GM10266 (cell line): Measurements from ENCODE around the gene MPV17L.
"Not testable (repeated sequence)": the region's sequence is repeated elsewhere in the genome, so short reads cannot be mapped to it uniquely, and the experiment has no call there.

Experiments used
- DNase-seq: peaks from one replicate; pipeline ENCODE4 v3.0.0; 2012; ENCODE audit errors: extremely low spot score
- TF ChIP-seq, protein P1 (sequence below): IDR thresholded peaks from 2 replicates; pipeline ENCODE4 v1.5.1; 2012; ENCODE audit warnings: mild to moderate bottlenecking, low read depth; ENCODE audit not compliant: control insufficient read depth, insufficient read depth; ENCODE audit errors: missing control alignments

The MPV17L gene

DNA sequence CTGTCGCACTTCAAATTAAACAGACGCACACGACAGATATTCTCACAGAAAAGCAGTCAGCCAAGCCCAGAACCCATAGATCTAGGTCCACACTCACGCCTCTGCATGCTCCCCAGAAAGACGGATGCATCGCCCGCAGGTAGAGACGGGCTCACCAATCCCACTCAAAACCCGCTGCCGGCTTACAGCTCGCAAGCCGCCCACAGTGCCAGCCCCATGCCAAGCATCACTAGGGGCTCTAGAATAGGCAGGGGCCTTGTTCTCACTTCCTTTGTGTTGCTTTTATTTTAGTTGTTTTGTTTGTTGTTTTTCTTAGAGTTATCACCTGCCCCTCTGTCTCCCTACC, 38.5 kb downstream of the MPV17L start:
- DNase-seq: no peak
- TF ChIP-seq, protein P1, sequence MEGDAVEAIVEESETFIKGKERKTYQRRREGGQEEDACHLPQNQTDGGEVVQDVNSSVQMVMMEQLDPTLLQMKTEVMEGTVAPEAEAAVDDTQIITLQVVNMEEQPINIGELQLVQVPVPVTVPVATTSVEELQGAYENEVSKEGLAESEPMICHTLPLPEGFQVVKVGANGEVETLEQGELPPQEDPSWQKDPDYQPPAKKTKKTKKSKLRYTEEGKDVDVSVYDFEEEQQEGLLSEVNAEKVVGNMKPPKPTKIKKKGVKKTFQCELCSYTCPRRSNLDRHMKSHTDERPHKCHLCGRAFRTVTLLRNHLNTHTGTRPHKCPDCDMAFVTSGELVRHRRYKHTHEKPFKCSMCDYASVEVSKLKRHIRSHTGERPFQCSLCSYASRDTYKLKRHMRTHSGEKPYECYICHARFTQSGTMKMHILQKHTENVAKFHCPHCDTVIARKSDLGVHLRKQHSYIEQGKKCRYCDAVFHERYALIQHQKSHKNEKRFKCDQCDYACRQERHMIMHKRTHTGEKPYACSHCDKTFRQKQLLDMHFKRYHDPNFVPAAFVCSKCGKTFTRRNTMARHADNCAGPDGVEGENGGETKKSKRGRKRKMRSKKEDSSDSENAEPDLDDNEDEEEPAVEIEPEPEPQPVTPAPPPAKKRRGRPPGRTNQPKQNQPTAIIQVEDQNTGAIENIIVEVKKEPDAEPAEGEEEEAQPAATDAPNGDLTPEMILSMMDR: no peak

DNA sequence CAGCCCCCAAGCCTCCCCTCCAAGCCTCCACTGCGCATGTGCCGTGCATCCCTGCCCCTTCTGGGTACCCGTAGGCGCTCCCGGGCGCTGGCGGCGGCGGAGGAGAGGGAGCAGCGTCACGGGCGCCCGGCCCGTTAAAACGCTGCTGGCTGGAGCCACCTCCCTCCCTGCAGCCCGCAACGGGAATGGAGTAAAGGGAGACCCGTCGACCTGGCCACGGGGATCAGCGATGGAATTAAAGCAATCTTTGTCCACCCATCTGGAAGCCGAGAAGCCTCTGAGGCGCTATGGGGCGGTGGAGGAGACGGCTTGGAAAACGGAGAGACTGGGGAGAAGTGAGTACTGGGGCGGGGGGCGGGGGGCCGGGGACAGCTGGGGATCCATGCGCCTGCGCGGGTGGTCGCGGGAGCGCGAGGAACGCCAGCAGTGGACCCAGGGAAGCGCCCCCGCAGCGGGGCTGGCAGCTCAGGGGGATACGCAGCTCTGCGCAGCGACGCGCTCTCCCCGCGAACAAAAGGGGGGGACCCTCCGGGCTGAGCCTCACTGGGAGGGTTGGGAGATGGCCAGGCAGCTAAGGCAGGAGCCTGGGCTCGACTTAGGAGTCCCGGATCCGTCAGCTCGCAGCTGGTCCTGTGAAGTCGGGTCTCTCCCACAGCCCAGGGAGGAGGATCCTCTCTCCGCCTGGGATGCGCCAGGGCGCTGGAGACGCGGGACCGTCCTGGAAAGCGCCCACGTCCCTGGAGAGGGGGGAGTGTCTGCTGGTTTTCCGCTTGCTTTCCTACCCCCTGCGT, 39.1 kb downstream of the MPV17L start, which contains the start of gene BMERB1:
TSS of gene BMERB1 (plus strand) at position 164 of the 791 bp plus-strand sequence. CDS start at position 230, 66 bp downstream.
- TF ChIP-seq, protein P1: no peak

DNA sequence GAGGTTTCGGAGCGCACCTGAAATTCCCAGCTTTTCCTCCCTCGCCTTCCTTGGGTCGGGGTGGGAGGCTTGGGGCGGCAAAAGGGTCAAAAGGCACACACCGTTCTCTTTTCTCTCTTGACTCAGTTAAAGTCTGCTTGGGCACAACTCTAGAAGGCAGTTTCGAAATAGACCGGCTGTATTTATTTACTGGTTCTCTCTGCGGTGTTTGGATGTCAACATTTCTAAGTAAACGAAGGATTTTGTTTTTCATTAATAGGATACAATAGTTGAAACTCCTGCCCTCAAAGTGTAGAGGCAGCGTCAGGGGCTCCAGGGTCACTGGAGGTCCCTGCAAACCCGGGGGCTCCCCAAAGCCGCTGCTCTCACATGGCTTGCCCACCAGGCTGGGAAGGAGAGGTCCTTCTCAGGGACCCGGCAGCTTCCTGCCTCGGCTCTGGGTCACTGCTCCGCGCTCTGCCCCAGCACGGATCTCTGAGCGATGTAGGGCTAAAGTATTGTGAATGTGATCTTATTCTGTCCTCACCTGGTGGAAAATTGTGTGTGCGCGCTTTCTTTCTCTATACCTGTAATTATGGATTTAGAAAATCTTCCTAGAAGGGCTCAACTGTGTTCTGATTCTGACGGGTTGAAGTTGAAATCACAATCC, 39.8 kb downstream of the MPV17L start:
- DNase-seq: no peak
- TF ChIP-seq, protein P1: no peak

More for the DNA sequence above, 39.1 kb downstream of the MPV17L start, which contains the start of gene BMERB1:
- DNase-seq: no peak

DNA sequence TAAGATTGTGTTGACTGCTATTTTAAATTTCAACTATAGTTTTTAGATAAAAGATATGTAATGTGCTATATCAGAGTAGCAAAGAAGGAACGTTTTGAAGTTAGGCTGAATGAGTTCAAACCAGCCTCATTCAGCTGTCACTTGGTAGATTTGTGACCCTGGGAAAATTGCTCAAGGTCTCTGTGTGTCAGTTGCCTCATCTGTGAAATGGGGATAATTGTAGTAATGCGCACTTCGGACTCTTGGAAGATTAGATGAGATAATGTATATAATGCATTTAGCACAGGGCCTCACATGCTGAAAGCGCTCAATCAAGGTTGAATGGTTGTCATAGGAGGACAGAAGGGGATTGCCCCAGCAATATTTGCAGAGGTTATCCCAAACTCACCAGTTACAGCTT, 43.5 kb downstream of the MPV17L start:
- TF ChIP-seq, protein P1: no peak
- DNase-seq: no peak

DNA sequence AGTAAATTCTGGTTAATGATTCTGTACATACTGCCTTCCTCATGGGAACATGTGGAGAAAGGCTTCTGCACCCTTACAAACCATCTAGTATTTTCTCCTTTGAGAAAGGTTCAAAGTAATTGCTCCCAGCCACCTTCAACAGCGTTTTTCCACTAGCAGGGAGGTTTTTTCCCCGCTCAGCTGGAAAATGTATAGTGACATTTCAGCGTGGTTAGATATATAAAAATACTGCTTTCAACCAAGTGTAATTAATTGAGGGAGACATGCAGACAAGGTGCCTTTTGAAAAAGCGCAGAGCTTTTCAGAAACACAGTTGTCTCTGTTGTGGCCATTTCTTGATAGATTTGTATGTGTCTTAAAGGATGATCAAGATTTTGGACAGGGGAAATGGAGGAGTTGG, 44.0 kb downstream of the MPV17L start:
- no peak for DNase-seq
- TF ChIP-seq, protein P1: no peak

DNA sequence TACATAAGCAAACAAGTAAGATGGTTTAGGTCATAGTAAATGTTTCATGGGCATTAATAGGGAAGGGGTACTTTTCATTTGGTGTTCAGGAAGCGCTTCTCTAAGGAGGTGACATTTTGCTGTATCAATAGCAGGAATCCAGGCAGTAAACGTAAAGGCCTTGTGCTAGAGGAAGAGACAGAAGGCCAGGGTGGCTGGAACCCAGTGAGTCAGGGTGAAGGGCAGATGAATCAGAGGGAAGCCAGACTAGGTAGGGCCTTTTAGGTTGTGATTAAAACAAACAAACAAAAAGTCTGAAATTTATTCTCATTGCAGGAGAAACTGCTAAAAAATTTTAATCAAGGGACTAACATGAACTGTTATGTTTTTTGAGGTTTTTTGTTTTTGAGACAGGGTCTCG, 45.3 kb downstream of the MPV17L start:
- no peak for DNase-seq
- TF ChIP-seq, protein P1: no peak

DNA sequence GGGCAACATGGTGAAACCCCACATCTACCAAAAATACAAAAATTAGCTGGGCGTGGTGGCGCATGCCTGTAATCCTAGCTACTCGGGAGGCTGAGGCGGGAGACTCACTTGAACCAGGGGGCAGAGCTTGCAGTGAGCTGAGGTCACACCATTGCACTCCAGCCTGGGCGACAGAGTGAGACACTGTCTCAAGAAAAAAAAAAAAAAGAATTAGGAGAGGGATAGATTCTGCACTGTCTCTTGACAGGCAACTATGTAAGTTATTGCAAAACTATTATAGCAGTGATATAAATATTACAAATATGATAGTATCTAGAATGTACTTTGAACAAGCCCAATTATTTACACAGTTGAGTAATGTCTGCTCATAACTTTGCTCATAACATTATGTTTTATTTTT, 46.6 kb downstream of the MPV17L start:
- not testable (repeated sequence) for DNase-seq
